IPS-NIHi11 (cell line): ENCODE measurements around the gene CEBPB.

Experiments
- DNase-seq: peaks from one replicate; pipeline ENCODE4 v3.0.0; 2012; ENCODE audit warnings: mixed read lengths, low spot score

Gene CEBPB

DNA sequence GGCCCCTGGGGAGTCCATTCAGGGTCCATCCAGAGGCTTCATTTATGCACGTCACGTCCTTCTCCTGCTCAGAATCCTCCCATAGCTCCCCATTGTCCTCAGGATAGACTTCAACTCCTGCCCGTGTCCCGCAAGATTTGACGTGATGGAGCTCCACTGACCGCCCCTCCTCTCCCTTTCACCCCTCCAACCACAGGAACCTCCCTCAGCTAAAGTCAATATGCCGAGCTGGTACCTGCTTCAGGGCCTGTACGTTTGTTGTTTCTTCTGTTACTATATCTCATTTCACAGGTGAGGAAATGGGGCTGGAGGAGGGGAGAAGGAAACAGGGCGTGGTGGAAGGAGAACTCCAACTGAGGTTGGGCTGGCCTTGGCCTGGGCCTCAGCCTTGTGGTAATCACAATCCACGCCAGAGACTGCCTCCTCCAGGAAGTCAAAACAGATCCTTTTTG, 38.6 kb downstream of the CEBPB start:
- no peak for DNase-seq

- DNase-seq, result no peak
Measured at GRCh38 chr20:50230184-50230583, 39.6 kb downstream of the CEBPB start.

DNA sequence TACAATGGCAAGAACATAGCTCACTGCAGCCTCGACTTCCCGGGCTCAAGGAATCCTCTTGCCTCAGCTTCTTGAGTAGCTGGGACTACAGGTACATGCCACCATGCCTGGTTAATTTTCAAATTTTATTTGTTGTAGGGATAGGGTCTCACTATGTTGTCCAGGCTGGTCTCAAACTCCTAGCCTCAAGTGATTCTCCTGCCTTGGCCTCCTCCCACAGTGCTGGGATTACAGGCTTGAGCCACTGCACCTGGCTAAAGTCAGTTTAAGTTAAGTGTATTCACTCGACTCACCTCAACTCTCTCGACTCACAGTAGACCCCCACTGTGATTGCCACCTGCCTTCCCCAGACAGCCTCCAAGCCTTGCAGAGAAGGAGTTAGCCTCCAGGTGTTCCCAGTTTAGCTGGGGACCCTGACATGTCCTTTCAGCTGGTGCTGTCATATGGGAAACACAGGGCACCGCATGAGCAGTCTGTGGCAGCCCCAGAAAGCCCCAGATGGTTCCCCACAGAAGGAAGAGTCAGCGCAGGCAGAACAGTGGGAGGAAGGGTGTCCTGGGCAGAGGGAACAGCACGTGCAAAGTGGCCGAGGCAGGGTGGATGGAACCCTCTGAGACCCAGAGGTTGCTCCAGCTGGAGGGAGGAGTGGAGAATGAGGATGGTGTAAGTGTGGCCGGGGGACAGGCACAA, 40.4 kb downstream of the CEBPB start:
- no peak for DNase-seq

- DNase-seq, result no peak
Measured at GRCh38 chr20:50231854-50232253, 41.2 kb downstream of the CEBPB start.

DNA sequence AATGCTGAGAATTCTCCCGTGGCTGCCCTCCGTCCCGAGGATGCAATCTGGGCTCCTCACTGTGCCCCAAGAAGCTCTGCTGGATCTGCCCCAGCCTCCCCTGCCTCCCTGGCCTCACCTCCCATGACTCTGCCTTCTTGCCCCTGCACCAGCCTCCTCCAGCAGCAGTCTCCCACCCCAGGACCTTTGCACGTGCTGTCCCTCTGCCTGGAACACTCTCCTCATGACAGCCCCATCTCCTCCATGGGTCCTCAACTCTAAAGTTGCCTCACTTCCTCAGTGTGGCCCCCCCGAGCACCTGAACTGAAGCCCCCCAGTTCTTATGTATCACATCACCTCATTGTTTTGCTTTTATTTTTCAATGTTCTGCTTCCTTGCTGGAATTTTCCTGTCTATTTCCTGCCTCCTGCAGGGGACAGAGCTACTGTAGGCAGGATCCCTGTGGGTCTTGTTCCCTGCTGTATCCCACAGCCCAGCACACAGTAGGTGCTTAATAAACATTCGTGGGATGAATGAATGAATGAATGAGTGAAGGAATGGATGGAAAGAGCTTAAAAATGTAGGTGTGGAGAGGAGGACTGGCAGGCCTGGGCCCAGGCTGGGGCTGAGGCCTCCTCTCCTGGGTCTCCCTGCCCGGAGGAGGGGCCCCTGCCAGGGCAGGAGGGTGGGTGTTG, 42.2 kb downstream of the CEBPB start:
- no peak for DNase-seq

DNA sequence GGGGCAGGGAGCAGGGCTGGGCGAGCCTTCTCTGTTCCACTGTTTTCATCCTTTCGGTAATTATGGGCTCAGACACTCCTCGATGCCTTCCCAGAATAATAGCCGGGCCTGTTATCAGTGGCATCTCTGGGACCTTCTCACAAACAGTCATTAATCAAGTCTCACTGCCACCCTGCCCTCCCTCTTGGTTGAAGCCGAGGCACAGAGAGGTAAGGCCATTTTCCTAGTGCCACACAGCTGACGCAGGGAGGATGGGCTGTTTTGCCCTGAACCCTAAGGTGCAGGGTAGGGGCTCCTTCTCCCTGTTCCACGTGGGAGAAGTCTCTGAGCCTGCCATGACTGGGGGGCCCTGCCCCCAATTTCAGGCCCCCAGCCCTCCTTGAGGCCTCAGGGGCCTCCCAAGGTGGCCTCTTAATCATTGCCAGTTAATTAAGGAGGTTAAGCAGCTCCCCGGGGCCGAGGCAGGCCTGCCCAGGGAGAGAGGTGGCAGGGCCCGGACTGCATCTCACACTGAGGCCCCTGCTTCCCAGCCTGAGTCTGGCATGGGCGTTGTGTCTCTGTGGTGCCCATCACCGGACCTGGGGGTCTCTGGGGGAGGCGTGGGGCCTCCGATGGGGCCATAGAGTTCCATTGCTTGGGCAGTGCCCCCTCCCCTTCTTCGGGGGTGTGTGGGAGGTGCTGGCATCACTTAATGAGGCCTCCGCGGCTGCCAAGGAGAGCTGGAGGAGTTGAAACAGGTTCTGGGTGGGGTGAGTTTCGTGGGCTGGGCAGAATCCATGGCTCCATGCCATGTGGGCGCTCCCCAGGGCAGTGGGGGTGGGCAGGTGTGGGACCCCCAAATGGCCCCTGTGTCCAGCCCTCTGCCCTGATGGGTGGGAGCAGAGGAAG, 42.9 kb downstream of the CEBPB start:
- no peak for DNase-seq

DNA sequence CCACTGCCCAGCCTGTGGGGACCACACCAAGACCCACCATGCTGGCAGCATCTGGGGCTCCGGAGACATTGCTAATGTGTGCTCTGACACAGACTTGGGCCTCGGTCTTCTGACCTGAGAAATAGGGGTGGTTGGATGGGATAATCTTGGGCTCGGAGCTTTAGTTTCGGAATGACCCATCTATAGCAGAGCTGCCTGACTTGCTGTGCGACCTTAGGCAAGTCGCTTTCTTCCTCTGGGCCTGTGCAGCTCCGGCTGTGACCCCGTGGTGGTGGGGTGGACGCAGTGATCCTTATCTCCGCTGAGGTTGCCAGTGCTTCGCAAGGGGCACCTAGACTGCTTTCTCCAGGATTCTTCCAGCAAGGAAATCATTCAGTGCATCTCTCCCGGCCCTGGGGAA, 43.7 kb downstream of the CEBPB start:
- DNase-seq, result no peak

- DNase-seq, result no peak
Measured at GRCh38 chr20:50237349-50237748, 46.7 kb downstream of the CEBPB start.

- DNase-seq, result peak; percentile 55
Measured at GRCh38 chr20:50238081-50238800, 47.6 kb downstream of the CEBPB start.

DNA sequence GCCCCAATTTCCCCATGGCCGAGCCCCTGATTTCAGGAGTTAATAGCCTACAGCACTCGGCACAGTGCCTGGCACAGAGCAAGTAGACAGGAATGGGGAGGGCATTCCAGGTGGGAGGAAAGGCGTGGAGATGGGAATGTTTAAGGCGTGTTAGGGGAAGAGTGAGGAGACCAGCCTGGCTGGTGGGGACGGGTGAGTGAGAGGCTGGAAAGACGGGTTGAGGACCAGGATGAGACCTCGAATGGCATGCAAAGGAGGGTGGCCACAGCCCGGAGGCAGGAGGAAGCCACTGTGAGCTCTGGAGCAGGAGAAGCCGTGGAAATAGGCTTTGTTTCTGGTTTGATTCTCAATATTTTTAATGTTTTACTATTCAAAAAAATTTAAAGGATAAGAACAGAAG, 49.5 kb downstream of the CEBPB start:
- DNase-seq, result no peak

GRCh38 chr20:50242178-50242514, 51.5 kb downstream of the CEBPB start:
- no peak for DNase-seq
